ENCODE results near the gene FOXD1. TPM values are rescaled to one million over a fixed set of nuclear protein-coding genes. Genes with fewer than 3 reads are reported as not detected.

FOXD1 gene
- total RNA-seq, 4 donors from 2014 or later = not detected

- intact Hi-C loops (cut with DNase I; ENCODE audit: low total_unique reads) (no loop called here), in situ Hi-C loops (cut with MboI; ENCODE audit: low pct_ligation_motif_present in 1 of 4, low pct_unique_long_range_greater_than_20kb in 1 of 4, low sequenced_read_pairs in 3 of 4) (no loop called here)
- Histone ChIP-seq H3K27me3 (peaks cover 16% of the 10 kb centered on the region), H3K4me3 (no peak overlapping the region), H3K36me3 (no peaks in the 10 kb centered on the region), H3K27ac (no peak overlapping the region), H3K9me3 (no peaks in the 10 kb centered on the region), H3K4me1 (peaks cover 0 to 38% (median 18%) of the 10 kb centered on the region in 4 donors)
- TF ChIP-seq CTCF (IDR thresholded peaks at IDR 0.05) = no peak
- no peak for TF ChIP-seq POLR2A (IDR thresholded peaks at IDR 0.05)
- TF ChIP-seq POLR2AphosphoS5 (IDR thresholded peaks at IDR 0.05) = no peak
- TF ChIP-seq EP300 (IDR thresholded peaks at IDR 0.05; ENCODE audit: low read depth) = no peak
- no peak for DNase-seq
Observed at GRCh38 chr5:73494721-73495120, 46.1 kb upstream of the FOXD1 start.

- no peak for DNase-seq
- Histone ChIP-seq H3K27ac (no peak overlapping the region), H3K36me3 (no peaks in the 10 kb centered on the region), H3K4me1 (peaks cover 0 to 30% (median 12%) of the 10 kb centered on the region in 4 donors), H3K4me3 (no peak overlapping the region), H3K9me3 (no peaks in the 10 kb centered on the region), H3K27me3 (peaks cover 22% of the 10 kb centered on the region)
- in situ Hi-C loops (cut with MboI; ENCODE audit: low pct_ligation_motif_present in 1 of 4, low pct_unique_long_range_greater_than_20kb in 1 of 4, low sequenced_read_pairs in 3 of 4) = no loop called here
- WGBS, 2 donors (ENCODE audit: low coverage in 1 of 2) = 65 to 75% methylated on average over 2 to 3 of the region's 3 CpGs
- TF ChIP-seq CTCF (IDR thresholded peaks at IDR 0.05) = no peak
- no peak for TF ChIP-seq EP300 (IDR thresholded peaks at IDR 0.05; ENCODE audit: low read depth)
- no peak for TF ChIP-seq POLR2AphosphoS5 (IDR thresholded peaks at IDR 0.05)
- intact Hi-C loops (cut with DNase I; ENCODE audit: low total_unique reads) = no loop called here
Observed at GRCh38 chr5:73493421-73493820, 44.8 kb upstream of the FOXD1 start.

GRCh38 chr5:73491155-73491554 is 42.6 kb upstream of the FOXD1 start:
- DNase-seq = no peak
- in situ Hi-C loops (cut with MboI; ENCODE audit: low pct_ligation_motif_present in 1 of 4, low pct_unique_long_range_greater_than_20kb in 1 of 4, low sequenced_read_pairs in 3 of 4) (no loop called here), intact Hi-C loops (cut with DNase I; ENCODE audit: low total_unique reads) (no loop called here)
- no peak overlapping the region for H3K27ac ChIP-seq
- H3K4me1 ChIP-seq = peaks cover 0 to 11% (median 2%) of the 10 kb centered on the region in 4 donors
- no peaks in the 10 kb centered on the region for H3K9me3 ChIP-seq
- no peak for TF ChIP-seq POLR2AphosphoS5 (IDR thresholded peaks at IDR 0.05)
- no peak for TF ChIP-seq CTCF (IDR thresholded peaks at IDR 0.05)
- no peak for TF ChIP-seq POLR2A (IDR thresholded peaks at IDR 0.05)
- no peak for TF ChIP-seq EP300 (IDR thresholded peaks at IDR 0.05; ENCODE audit: low read depth)
- no peaks in the 10 kb centered on the region for H3K36me3 ChIP-seq
- H3K4me3 ChIP-seq = no peak overlapping the region
- H3K27me3 ChIP-seq = peaks cover 40% of the 10 kb centered on the region
- WGBS, 2 donors (ENCODE audit: low coverage in 1 of 2) = 71 to 87% methylated on average over 1 of the region's 1 CpG

GRCh38 chr5:73490088-73490487 is 41.5 kb upstream of the FOXD1 start:
- intact Hi-C loops (cut with DNase I; ENCODE audit: low total_unique reads) = no loop called here
- H3K4me3 ChIP-seq = no peak overlapping the region
- H3K9me3 ChIP-seq = no peaks in the 10 kb centered on the region
- peaks cover 40% of the 10 kb centered on the region for H3K27me3 ChIP-seq
- in situ Hi-C loops (cut with MboI; ENCODE audit: low pct_ligation_motif_present in 1 of 4, low pct_unique_long_range_greater_than_20kb in 1 of 4, low sequenced_read_pairs in 3 of 4) = no loop called here
- 54% methylated on average over 2 of the region's 2 CpGs; no CpG with 5 or more reads in 1 of the 2 donors for WGBS, 2 donors (ENCODE audit: low coverage in 1 of 2)
- TF ChIP-seq POLR2AphosphoS5 (IDR thresholded peaks at IDR 0.05) = peak in 1 of 3 donors; percentile 15
- no peak for TF ChIP-seq EP300 (IDR thresholded peaks at IDR 0.05; ENCODE audit: low read depth)
- peaks cover 0 to 3% (median 0%) of the 10 kb centered on the region in 4 donors for H3K4me1 ChIP-seq
- H3K36me3 ChIP-seq = no peaks in the 10 kb centered on the region
- DNase-seq = peak; percentile 38
- H3K27ac ChIP-seq = no peak overlapping the region

GRCh38 chr5:73488806-73489205 is 40.2 kb upstream of the FOXD1 start:
- no peak for DNase-seq
- WGBS, 2 donors (ENCODE audit: low coverage in 1 of 2) = 90% methylated on average over 3 of the region's 3 CpGs; no CpG with 5 or more reads in 1 of the 2 donors
- H3K27me3 ChIP-seq = peaks cover 40% of the 10 kb centered on the region
- no peaks in the 10 kb centered on the region for H3K9me3 ChIP-seq
- intact Hi-C loops (cut with DNase I; ENCODE audit: low total_unique reads) (no loop called here), in situ Hi-C loops (cut with MboI; ENCODE audit: low pct_ligation_motif_present in 1 of 4, low pct_unique_long_range_greater_than_20kb in 1 of 4, low sequenced_read_pairs in 3 of 4) (no loop called here)
- no peaks in the 10 kb centered on the region for H3K4me1 ChIP-seq
- no peak overlapping the region for H3K27ac ChIP-seq
- H3K4me3 ChIP-seq = no peak overlapping the region
- TF ChIP-seq POLR2A (IDR thresholded peaks at IDR 0.05) (no peak), EP300 (IDR thresholded peaks at IDR 0.05; ENCODE audit: low read depth) (no peak), CTCF (IDR thresholded peaks at IDR 0.05) (no peak), POLR2AphosphoS5 (IDR thresholded peaks at IDR 0.05) (no peak)
- H3K36me3 ChIP-seq = no peaks in the 10 kb centered on the region
